Stimulated activated CD8-positive, alpha-beta memory T cell treated with anti-CD3 and anti-CD28 coated beads, Interleukin-7, amount 100 ng/mL, for 4 hours (primary cell): ENCODE results near the gene CAPZA1.

Experiments used
- DNase-seq, 2 donors: peaks; one replicate each; pipeline ENCODE4 v3.0.0-alpha.2; 2020; ENCODE audit warnings: low read depth in 2 of 2

Gene CAPZA1

GRCh38 chr1:112715264-112716053 is 95.8 kb downstream of the CAPZA1 start, which contains the start of gene PPM1J:
TSS of gene PPM1J (minus strand) at chr1:112715332. CDS start at chr1:112715301, 31 bp downstream.
- DNase-seq: peak; percentile 94 to 95

GRCh38 chr1:112716133-112716720 is 96.6 kb downstream of the CAPZA1 start:
- peak; percentile 62 to 63 for DNase-seq

- no peak for DNase-seq
Measured at GRCh38 chr1:112717263-112717873, 97.7 kb downstream of the CAPZA1 start.

GRCh38 chr1:112718691-112719418 is 99.2 kb downstream of the CAPZA1 start:
- peak; percentile 41 to 71 for DNase-seq

- DNase-seq: no peak
Measured at GRCh38 chr1:112719706-112720105, 100.1 kb downstream of the CAPZA1 start.

- DNase-seq: no peak
Measured at GRCh38 chr1:112720800-112721199, 101.2 kb downstream of the CAPZA1 start.
